Activated B cell treated with CpG ODN at 0.5 μM for 24 hours (primary cell): Measurements from ENCODE around the gene GORAB. TPM values are rescaled to one million over a fixed set of nuclear protein-coding genes. Genes with fewer than 3 reads are reported as not detected.

Experiments
- ATAC-seq: fragments of 200-7000 bp; cut with Tn5 transposase; one replicate; pipeline ENCODE4 v1.10.0; 2021; ENCODE audit warnings: low read depth, mild to moderate bottlenecking, moderate library complexity
- CTCF ChIA-PET: fragments of 350-600 bp; sonication (Branson Sonifier 250); formaldehyde crosslinking; loops from one replicate; lab custom pipeline; 2021; ENCODE audit warnings: antibody characterized with exemption; lab: Charles Lee
- POLR2A ChIA-PET: fragments of 350-600 bp; sonication (Branson Sonifier 250); formaldehyde crosslinking; loops from one replicate; lab custom pipeline; 2021; ENCODE audit warnings: antibody characterized with exemption; lab: Charles Lee
- DNase-seq: peaks from one replicate; pipeline ENCODE4 v3.0.0; 2022
- H3K27ac Mint-ChIP-seq: one replicate; pipeline ENCODE4 v1.8.0; 2020; ENCODE audit warnings: mixed read lengths
- H3K27me3 Mint-ChIP-seq: one replicate; pipeline ENCODE4 v1.8.0; 2021; ENCODE audit warnings: mixed read lengths
- H3K36me3 Mint-ChIP-seq: one replicate; pipeline ENCODE4 v1.8.0; 2021; ENCODE audit warnings: low read depth, mixed read lengths
- H3K4me1 Mint-ChIP-seq: one replicate; pipeline ENCODE4 v1.8.0; 2021; ENCODE audit warnings: mixed read lengths
- H3K4me3 Mint-ChIP-seq: one replicate; pipeline ENCODE4 v1.8.0; 2020; ENCODE audit warnings: mild to moderate bottlenecking, mixed read lengths
- H3K9me3 Mint-ChIP-seq: one replicate; pipeline ENCODE4 v1.8.0; 2020; ENCODE audit warnings: mixed read lengths
- CTCF ChIP-seq: fragments of 200-600 bp; IDR thresholded peaks from one replicate; pipeline ENCODE4 v1.8.0; 2022; ENCODE audit warnings: antibody characterized with exemption, mild to moderate bottlenecking
- intact Hi-C: fragments of 100-400 bp; cut with micrococcal nuclease; formaldehyde crosslinking; loops from one replicate; pipeline ENCODE4 v1.15.1; 2024
- total RNA-seq: library from RNA; stranded (reverse); gene quantifications from 2 replicates; pipeline ENCODE4 v1.2.3, GENCODE V29; 2022

Gene GORAB
- total RNA-seq, 1 donor from 2014 or later = 20.0 TPM

GRCh38 chr1:170536924-170537551 lies 5.1 kb downstream of the GORAB start:
- intact Hi-C loops = loop anchor here (10.0 kb wide), 2 partner anchors 612 to 1208 kb away; partner anchors contain the start of gene VAMP4
- no peaks in the 10 kb centered on the region for H3K27me3 Mint-ChIP-seq
- H3K4me1 Mint-ChIP-seq = peaks cover 14% of the 10 kb centered on the region
- peaks cover 49% of the 10 kb centered on the region for H3K36me3 Mint-ChIP-seq
- no peak overlapping the region for H3K4me3 Mint-ChIP-seq
- ChIA-PET CTCF (no interaction called here), POLR2A (no interaction called here)
- H3K27ac Mint-ChIP-seq = no peak overlapping the region
- ATAC-seq (no peak), DNase-seq (no peak)
- H3K9me3 Mint-ChIP-seq = no peaks in the 10 kb centered on the region
- no peak for TF ChIP-seq CTCF

- ChIA-PET POLR2A (no interaction called here), CTCF (no interaction called here)
- peaks cover 14% of the 10 kb centered on the region for H3K4me1 Mint-ChIP-seq
- DNase-seq (no peak), ATAC-seq (no peak)
- intact Hi-C loops = loop anchor here (10.0 kb wide), 2 partner anchors 613 to 1207 kb away; partner anchors contain the start of gene VAMP4
- H3K36me3 Mint-ChIP-seq = peaks cover 56% of the 10 kb centered on the region
- no peak overlapping the region for H3K27ac Mint-ChIP-seq
- no peak overlapping the region for H3K4me3 Mint-ChIP-seq
- H3K27me3 Mint-ChIP-seq = no peaks in the 10 kb centered on the region
- H3K9me3 Mint-ChIP-seq = no peaks in the 10 kb centered on the region
- TF ChIP-seq CTCF = no peak
Observed at GRCh38 chr1:170537798-170538503, 6.0 kb downstream of the GORAB start.

GRCh38 chr1:170538687-170539086 lies 6.7 kb downstream of the GORAB start:
- no peak for ATAC-seq
- intact Hi-C loops = loop anchor here (10.0 kb wide), 2 partner anchors 614 to 1206 kb away; partner anchors contain the start of gene VAMP4
- no peak overlapping the region for H3K4me3 Mint-ChIP-seq
- no peaks in the 10 kb centered on the region for H3K27me3 Mint-ChIP-seq
- ChIA-PET CTCF (no interaction called here), POLR2A (no interaction called here)
- no peaks in the 10 kb centered on the region for H3K9me3 Mint-ChIP-seq
- DNase-seq = no peak
- TF ChIP-seq CTCF = no peak
- H3K27ac Mint-ChIP-seq = no peak overlapping the region
- peaks cover 63% of the 10 kb centered on the region for H3K36me3 Mint-ChIP-seq
- H3K4me1 Mint-ChIP-seq = peaks cover 14% of the 10 kb centered on the region

GRCh38 chr1:170539154-170539553 lies 7.2 kb downstream of the GORAB start:
- Mint-ChIP-seq H3K27ac (no peak overlapping the region), H3K27me3 (no peaks in the 10 kb centered on the region), H3K4me3 (no peak overlapping the region), H3K9me3 (no peaks in the 10 kb centered on the region), H3K36me3 (peaks cover 68% of the 10 kb centered on the region), H3K4me1 (peaks cover 14% of the 10 kb centered on the region)
- TF ChIP-seq CTCF = no peak
- CTCF ChIA-PET = no interaction called here
- ATAC-seq (no peak), DNase-seq (no peak)
- POLR2A ChIA-PET = no interaction called here
- intact Hi-C loops = loop anchor here (10.0 kb wide), 2 partner anchors 614 to 1206 kb away; partner anchors contain the start of gene VAMP4

GRCh38 chr1:170544624-170545023 lies 12.7 kb downstream of the GORAB start:
- Mint-ChIP-seq H3K27me3 (no peaks in the 10 kb centered on the region), H3K9me3 (no peaks in the 10 kb centered on the region), H3K4me3 (no peak overlapping the region), H3K36me3 (peaks cover 85% of the 10 kb centered on the region), H3K27ac (no peak overlapping the region), H3K4me1 (no peaks in the 10 kb centered on the region)
- DNase-seq (no peak), ATAC-seq (no peak)
- ChIA-PET CTCF (no interaction called here), POLR2A (no interaction called here)
- TF ChIP-seq CTCF = no peak
- intact Hi-C loops = no loop called here
